H1 (cell line): ENCODE data around the gene LPCAT1. TPM values are rescaled to one million over a fixed set of nuclear protein-coding genes. Genes with fewer than 3 reads are reported as not detected.

ENCODE experiments used
- CTCF ChIA-PET: fragments of 300-600 bp; sonication (Branson Sonifier 250); formaldehyde crosslinking; loops from one replicate; lab custom pipeline; 2021; ENCODE audit not compliant: partially characterized antibody; lab: Charles Lee
- POLR2A ChIA-PET: fragments of 300-600 bp; sonication (Branson Sonifier 250); formaldehyde crosslinking; loops from one replicate; lab custom pipeline; 2021; ENCODE audit warnings: inconsistent platforms; ENCODE audit not compliant: partially characterized antibody; lab: Charles Lee
- DNase-seq, 2 experiments: peaks; one replicate each; pipeline versions ENCODE4 v3.0.0 to v3.0.0-alpha.2; 2010 to 2022; ENCODE audit warnings: low spot score in 2 of 2, low read depth in 1 of 2, mixed read lengths in 1 of 2
- FAIRE-seq: peaks from 2 replicates; lab custom pipeline; 2011; peaks lifted over from hg19 to GRCh38; lab: Jason Lieb, UNC
- H2AFZ ChIP-seq: 2 replicates; pipeline ENCODE4 v1.8.1; 2012; ENCODE audit warnings: low read length, inconsistent platforms
- H2AK5ac ChIP-seq: 2 replicates; pipeline ENCODE4 v1.6.1; 2013; ENCODE audit warnings: low read depth, low read length
- H2BK120ac ChIP-seq: replicated peaks from 2 replicates; pipeline ENCODE3; 2013; ENCODE audit warnings: low read depth, low read length, inconsistent platforms
- H2BK12ac ChIP-seq: 2 replicates; pipeline ENCODE4 v1.6.1; 2013; ENCODE audit warnings: low read depth, low read length
- H2BK15ac ChIP-seq: 2 replicates; pipeline ENCODE4 v1.6.1; 2013; ENCODE audit warnings: low read length
- H2BK20ac ChIP-seq: 2 replicates; pipeline ENCODE4 v1.6.1; 2013; ENCODE audit warnings: low read length
- H2BK5ac ChIP-seq: 2 replicates; pipeline ENCODE4 v1.6.1; 2013; ENCODE audit warnings: low read depth, low read length
- H3K14ac ChIP-seq: 2 replicates; pipeline ENCODE4 v1.6.1; 2013; ENCODE audit warnings: inconsistent platforms; ENCODE audit not compliant: insufficient read length
- H3K18ac ChIP-seq: 2 replicates; pipeline ENCODE4 v1.6.1; 2013; ENCODE audit warnings: low read length; ENCODE audit errors: extremely low read depth
- H3K23ac ChIP-seq: 2 replicates; pipeline ENCODE4 v1.6.1; 2013; ENCODE audit warnings: inconsistent platforms; ENCODE audit not compliant: insufficient read length
- H3K23me2 ChIP-seq: 2 replicates; pipeline ENCODE4 v1.6.1; 2013; ENCODE audit warnings: low read depth, low read length
- H3K27ac ChIP-seq: 2 replicates; pipeline ENCODE4 v1.6.1; 2011; ENCODE audit warnings: low read depth, low read length, inconsistent platforms
- H3K27me3 ChIP-seq, 4 experiments: replicated peaks in 1 of 4; 1 replicate in 1 of 4; 2 replicates in 3 of 4; pipeline versions ENCODE4 v1.6.1 to v1.8.1; 2011 to 2013; ENCODE audit warnings: low read length in 3 of 4, mild to moderate bottlenecking in 3 of 4, inconsistent platforms in 2 of 4, mixed read lengths in 2 of 4, moderate library complexity in 1 of 4; ENCODE audit not compliant: control insufficient read depth in 3 of 4, insufficient read depth in 3 of 4; ENCODE audit errors: extremely low read depth in 1 of 4
- H3K36me3 ChIP-seq, 4 experiments: 2 replicates each; pipeline versions ENCODE4 v1.6.1 to v1.8.1; 2011 to 2013; ENCODE audit warnings: mild to moderate bottlenecking in 4 of 4, low read length in 3 of 4, moderate library complexity in 2 of 4, control low read depth in 1 of 4, inconsistent platforms in 1 of 4; ENCODE audit not compliant: insufficient read depth in 4 of 4, control insufficient read depth in 2 of 4
- H3K4ac ChIP-seq: replicated peaks from 2 replicates; pipeline ENCODE3; 2013; ENCODE audit warnings: low read length, low read depth, mixed read lengths, inconsistent platforms; ENCODE audit not compliant: insufficient read length
- H3K4me1 ChIP-seq, 4 experiments: replicated peaks in 1 of 4; 1 replicate in 1 of 4; 2 replicates in 3 of 4; pipeline versions ENCODE4 v1.6.1 to v1.8.1; 2011 to 2013; ENCODE audit warnings: low read length in 3 of 4, inconsistent platforms in 2 of 4, mixed read lengths in 1 of 4; ENCODE audit not compliant: insufficient read depth in 4 of 4, control insufficient read depth in 3 of 4
- H3K4me2 ChIP-seq, 2 experiments: 2 replicates each; pipeline versions ENCODE4 v1.6.1 to v1.8.1; 2011 to 2013; ENCODE audit warnings: low read depth in 2 of 2, low read length in 2 of 2, control low read depth in 1 of 2, inconsistent platforms in 1 of 2, mild to moderate bottlenecking in 1 of 2; ENCODE audit not compliant: insufficient read depth in 1 of 2
- H3K4me3 ChIP-seq, 4 experiments: fragments of 200-600, 300-600 bp in 1 of 4; sonication (generic), shearing (Covaris generic), sonication (Bioruptor Twin) in 1 of 4; 2 replicates each; pipeline versions ENCODE4 v1.5.1 to v1.8.1; 2011 to 2016; ENCODE audit warnings: low read length in 4 of 4, low read depth in 3 of 4, control low read depth in 2 of 4, inconsistent platforms in 2 of 4, mild to moderate bottlenecking in 2 of 4, mixed read lengths in 1 of 4, moderate library complexity in 1 of 4; ENCODE audit not compliant: insufficient read depth in 2 of 4; ENCODE audit errors: extremely low read depth in 1 of 4
- H3K56ac ChIP-seq: replicated peaks from 2 replicates; pipeline ENCODE3; 2013; ENCODE audit warnings: low read depth, mild to moderate bottlenecking, mixed read lengths, low read length, inconsistent platforms; ENCODE audit not compliant: insufficient read length
- H3K79me1 ChIP-seq: 2 replicates; pipeline ENCODE4 v1.6.1; 2013; ENCODE audit warnings: low read depth, low read length, control low read depth
- H3K79me2 ChIP-seq, 2 experiments: 2 replicates each; pipeline versions ENCODE4 v1.6.1 to v1.8.1; 2012 to 2013; ENCODE audit warnings: low read length in 2 of 2, mild to moderate bottlenecking in 2 of 2, inconsistent platforms in 1 of 2; ENCODE audit not compliant: insufficient read depth in 2 of 2, control insufficient read depth in 1 of 2
- H3K9ac ChIP-seq, 4 experiments: replicated peaks in 1 of 4; 1 replicate in 1 of 4; 2 replicates in 3 of 4; pipeline versions ENCODE4 v1.6.1 to v1.8.1; 2011 to 2013; ENCODE audit warnings: low read depth in 3 of 4, low read length in 3 of 4, control low read depth in 2 of 4, mild to moderate bottlenecking in 2 of 4, moderate library complexity in 2 of 4, inconsistent platforms in 1 of 4; ENCODE audit errors: extremely low read depth in 1 of 4
- H3K9me3 ChIP-seq, 2 experiments: 2 replicates each; pipeline versions ENCODE4 v1.6.1 to v1.8.1; 2012 to 2013; ENCODE audit warnings: mild to moderate bottlenecking in 2 of 2, moderate library complexity in 2 of 2, control low read depth in 1 of 2, inconsistent platforms in 1 of 2, low read depth in 1 of 2, low read length in 1 of 2, mixed read lengths in 1 of 2; ENCODE audit not compliant: insufficient read depth in 2 of 2
- H4K20me1 ChIP-seq, 2 experiments: replicated peaks in 1 of 2; 2 replicates each; pipeline versions ENCODE3 to v1.8.1; 2011 to 2013; ENCODE audit warnings: inconsistent platforms in 2 of 2, low read length in 2 of 2, mild to moderate bottlenecking in 1 of 2; ENCODE audit not compliant: insufficient read depth in 2 of 2, control insufficient read depth in 1 of 2
- H4K5ac ChIP-seq: 2 replicates; pipeline ENCODE4 v1.6.1; 2013; ENCODE audit warnings: low read length, low read depth, mixed read lengths, inconsistent platforms; ENCODE audit not compliant: insufficient read length
- H4K8ac ChIP-seq: 2 replicates; pipeline ENCODE4 v1.8.0; 2013; ENCODE audit warnings: mild to moderate bottlenecking, moderate library complexity, low read length, inconsistent platforms; ENCODE audit not compliant: insufficient read depth; ENCODE audit errors: extremely low read depth
- H4K91ac ChIP-seq: replicated peaks from 2 replicates; pipeline ENCODE3; 2013; ENCODE audit warnings: low read length, mixed read lengths, inconsistent platforms; ENCODE audit not compliant: insufficient read length
- WGBS, 2 experiments: shearing (Covaris generic) in 1 of 2; methylation state at CpG; one replicate each; pipeline versions ENCODE4 v1.1.6 to v1.1.7; 2013 to 2015; ENCODE audit warnings: low lambda C conversion rate in 2 of 2, mixed read lengths in 2 of 2, inconsistent platforms in 1 of 2, low coverage in 1 of 2, missing lambda C conversion rate in 1 of 2; ENCODE audit not compliant: insufficient replicate concordance in 2 of 2, insufficient coverage in 1 of 2, insufficient read length in 1 of 2; ENCODE audit errors: extremely low coverage in 1 of 2, missing lambda C conversion rate in 1 of 2; 5-methylcytosine and 5-hydroxymethylcytosine counted together
- polyA plus RNA-seq, 7 experiments: library from polyadenylated mRNA; depleted of rRNA in 3 of 7; stranded (reverse) in 5 of 7; unstranded in 2 of 7; fragments of >200 nt in 5 of 7; fragments of 200-250 nt in 2 of 7; gene quantifications; 1 replicate in 5 of 7; 2 replicates in 1 of 7; 4 replicates in 1 of 7; pipeline versions ENCODE4 v1.2.1 to v1.2.3, GENCODE V29; 2011 to 2013; ENCODE audit warnings: missing spikeins in 2 of 7, mixed read lengths in 2 of 7
- total RNA-seq: library from RNA; stranded (reverse); fragmentation: NEBNext Ultra II Directional; extraction: Animal tissue kit (Norgen Biotek cat#: 25700); gene quantifications from 2 replicates; pipeline ENCODE4 v1.2.1, GENCODE V29; 2021

LPCAT1 gene
- total and polyA plus RNA-seq, 2 of the 8 experiments (the other 6 are each of a cell fraction or from before 2014, with no cell fraction given), result 107 to 260 TPM

DNA sequence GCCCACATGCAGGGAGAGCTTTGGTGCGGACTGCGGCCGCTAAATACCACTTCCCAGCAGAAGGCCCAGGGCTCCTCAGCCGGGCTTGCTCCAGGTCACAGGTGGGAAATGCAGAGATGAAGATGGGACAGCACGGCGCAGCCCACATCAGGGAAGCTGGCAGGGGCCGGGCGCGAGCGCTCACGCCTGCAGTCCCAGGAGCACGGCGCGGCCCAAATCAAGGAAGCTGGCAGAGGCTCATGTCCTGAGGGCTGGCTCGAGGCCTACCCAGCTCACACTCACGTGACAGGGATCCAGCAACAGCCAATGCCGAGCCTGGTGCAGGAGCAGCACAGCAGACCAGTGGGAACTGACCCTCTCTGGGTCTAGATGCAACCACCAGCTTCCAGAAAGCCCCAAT lies 16.3 kb downstream of the LPCAT1 start:
- Histone ChIP-seq H2BK12ac (0 out of 2 replicates have a peak overlapping the region, but pooled peaks have one; percentile 0), H3K27me3 (no peaks in the 10 kb centered on the region), H2BK15ac (no peak overlapping the region), H3K56ac (no peak overlapping the region), H4K5ac (no peak overlapping the region), H3K4me2 (no peak overlapping the region), H2BK20ac (no peak overlapping the region), H3K27ac (no peak overlapping the region), H4K8ac (peak overlapping the region; percentile 16; the same call in 1 of the 2 replicates), H3K4me3 (no peak overlapping the region), H2AK5ac (no peak overlapping the region), H3K79me1 (peaks cover 35% of the 10 kb centered on the region), H2BK120ac (no peak overlapping the region), H3K9ac (no peak overlapping the region), H3K9me3 (no peaks in the 10 kb centered on the region), H3K36me3 (peaks cover 6 to 35% (median 12%) of the 10 kb centered on the region in 4 experiments), H4K20me1 (peaks cover 40 to 75% of the 10 kb centered on the region in 2 experiments), H3K23ac (no peak overlapping the region), H2BK5ac (peak overlapping the region; percentile 47), H2AFZ (no peak overlapping the region), H3K14ac (no peak overlapping the region), H3K79me2 (peaks cover 67 to 100% of the 10 kb centered on the region in 2 experiments), H3K4ac (no peak overlapping the region), H3K23me2 (no peaks in the 10 kb centered on the region; the same call in 1 of the 2 replicates), H4K91ac (no peak overlapping the region), H3K18ac (no peak overlapping the region), H3K4me1 (peaks cover 2 to 47% (median 36%) of the 10 kb centered on the region in 4 experiments)
- WGBS, 2 experiments, result 87% methylated on average over 17 of the region's 17 CpGs; no CpG with 5 or more reads in 1 of the 2 experiments
- no peak for FAIRE-seq
- no peak for DNase-seq
- ChIA-PET POLR2A (interaction anchor here (0.6 to 2.8 kb wide), 7 partner anchors 10 to 275 kb away, joined by 3 to 14 read pairs (median 5); partner anchors contain the start of gene LPCAT1), CTCF (interaction anchor here (0.9 to 1.4 kb wide), 6 partner anchors 15 to 136 kb away, joined by 3 to 5 read pairs (median 3); no protein-coding TSS in a partner anchor)
